Loucy (cell line): ENCODE data around the gene TGOLN2.

Source experiments
- H2AFZ ChIP-seq: fragments of 200-600 bp; sonication (generic); 2 replicates; pipeline ENCODE4 v1.6.0; 2016; ENCODE audit warnings: antibody characterized with exemption, mild to moderate bottlenecking, low read length, moderate library complexity
- H3F3A ChIP-seq: fragments of 200-600 bp; 2 replicates; pipeline ENCODE4 v1.6.0; 2016; ENCODE audit warnings: antibody characterized with exemption, low read depth, mild to moderate bottlenecking
- H3K27me3 ChIP-seq: fragments of 200-600 bp; sonication (generic); 2 replicates; pipeline ENCODE4 v1.6.1; 2014; ENCODE audit warnings: low read length, mild to moderate bottlenecking; ENCODE audit not compliant: insufficient read depth, poor library complexity, severe bottlenecking
- H3K36me3 ChIP-seq: fragments of 200-600 bp; sonication (generic); 2 replicates; pipeline ENCODE4 v1.6.1; 2016; ENCODE audit warnings: low read length; ENCODE audit not compliant: insufficient read depth
- H3K4me1 ChIP-seq: fragments of 200-600 bp; sonication (generic); 2 replicates; pipeline ENCODE4 v1.5.1; 2014; ENCODE audit warnings: low read length, mild to moderate bottlenecking; ENCODE audit not compliant: insufficient read depth, poor library complexity, severe bottlenecking
- H3K4me2 ChIP-seq: fragments of 200-600 bp; sonication (generic); 2 replicates; pipeline ENCODE4 v1.6.0; 2014; ENCODE audit warnings: antibody characterized with exemption, low read length, low read depth, mild to moderate bottlenecking; ENCODE audit not compliant: poor library complexity, severe bottlenecking
- H3K4me3 ChIP-seq: fragments of 200-600 bp; sonication (generic); 2 replicates; pipeline ENCODE4 v1.5.1; 2014; ENCODE audit warnings: low read length, mild to moderate bottlenecking, mixed read lengths; ENCODE audit not compliant: poor library complexity, severe bottlenecking
- H3K79me2 ChIP-seq: fragments of 200-600 bp; sonication (generic); 2 replicates; pipeline ENCODE4 v1.6.1; 2014; ENCODE audit warnings: low read length; ENCODE audit not compliant: insufficient read depth
- H3K9ac ChIP-seq: fragments of 200-600 bp; sonication (generic); 2 replicates; pipeline ENCODE4 v1.6.0; 2014; ENCODE audit warnings: mild to moderate bottlenecking, low read depth, low read length, moderate library complexity; ENCODE audit not compliant: poor library complexity, severe bottlenecking
- H3K9me2 ChIP-seq: fragments of 200-600 bp; sonication (generic); replicated peaks from 2 replicates; pipeline ENCODE4 v1.6.1; 2016; ENCODE audit warnings: low read depth, low read length, mixed read lengths
- H3K9me3 ChIP-seq: fragments of 200-600 bp; sonication (generic); 2 replicates; pipeline ENCODE4 v1.6.1; 2014; ENCODE audit warnings: mild to moderate bottlenecking, antibody characterized with exemption, low read length, low read depth; ENCODE audit not compliant: insufficient read depth
- H4K20me1 ChIP-seq: fragments of 200-600 bp; sonication (generic); 2 replicates; pipeline ENCODE4 v1.6.0; 2014; ENCODE audit warnings: antibody characterized with exemption, low read length, mild to moderate bottlenecking; ENCODE audit not compliant: insufficient read depth, poor library complexity, severe bottlenecking
- EZH2phosphoT487 ChIP-seq: fragments of 200-600 bp; IDR thresholded peaks from 2 replicates; pipeline ENCODE4 v1.6.1; 2018; ENCODE audit warnings: antibody characterized with exemption, mild to moderate bottlenecking, moderate library complexity, borderline replicate concordance
- TF ChIP-seq, protein P1 (sequence below): fragments of 200-600 bp; sonication (generic); conservative IDR thresholded peaks from 2 replicates; pipeline ENCODE4 v1.5.1; 2014; ENCODE audit warnings: mild to moderate bottlenecking, antibody characterized with exemption, low read length

Gene TGOLN2

GRCh38 chr2:85291425-85292023, 36.3 kb downstream of the TGOLN2 start:
- TF ChIP-seq, protein P1, sequence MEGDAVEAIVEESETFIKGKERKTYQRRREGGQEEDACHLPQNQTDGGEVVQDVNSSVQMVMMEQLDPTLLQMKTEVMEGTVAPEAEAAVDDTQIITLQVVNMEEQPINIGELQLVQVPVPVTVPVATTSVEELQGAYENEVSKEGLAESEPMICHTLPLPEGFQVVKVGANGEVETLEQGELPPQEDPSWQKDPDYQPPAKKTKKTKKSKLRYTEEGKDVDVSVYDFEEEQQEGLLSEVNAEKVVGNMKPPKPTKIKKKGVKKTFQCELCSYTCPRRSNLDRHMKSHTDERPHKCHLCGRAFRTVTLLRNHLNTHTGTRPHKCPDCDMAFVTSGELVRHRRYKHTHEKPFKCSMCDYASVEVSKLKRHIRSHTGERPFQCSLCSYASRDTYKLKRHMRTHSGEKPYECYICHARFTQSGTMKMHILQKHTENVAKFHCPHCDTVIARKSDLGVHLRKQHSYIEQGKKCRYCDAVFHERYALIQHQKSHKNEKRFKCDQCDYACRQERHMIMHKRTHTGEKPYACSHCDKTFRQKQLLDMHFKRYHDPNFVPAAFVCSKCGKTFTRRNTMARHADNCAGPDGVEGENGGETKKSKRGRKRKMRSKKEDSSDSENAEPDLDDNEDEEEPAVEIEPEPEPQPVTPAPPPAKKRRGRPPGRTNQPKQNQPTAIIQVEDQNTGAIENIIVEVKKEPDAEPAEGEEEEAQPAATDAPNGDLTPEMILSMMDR: no peak
- no peak for TF ChIP-seq EZH2phosphoT487
- H3K4me3 ChIP-seq: peak overlapping the region; percentile 36
- H3K9me3 ChIP-seq: no peaks in the 10 kb centered on the region
- H3K4me2 ChIP-seq: peak overlapping the region; percentile 36
- H3K79me2 ChIP-seq: no peaks in the 10 kb centered on the region
- peak overlapping the region; percentile 92 for H2AFZ ChIP-seq
- H3K36me3 ChIP-seq: no peaks in the 10 kb centered on the region
- no peaks in the 10 kb centered on the region for H4K20me1 ChIP-seq
- no peaks in the 10 kb centered on the region for H3K27me3 ChIP-seq
- no peak overlapping the region for H3K9ac ChIP-seq
- H3K4me1 ChIP-seq: peaks cover 8% of the 10 kb centered on the region
- no peaks in the 10 kb centered on the region for H3F3A ChIP-seq
- H3K9me2 ChIP-seq: no peaks in the 10 kb centered on the region

- Histone ChIP-seq H3K9me3 (no peaks in the 10 kb centered on the region), H3K4me1 (peaks cover 8% of the 10 kb centered on the region), H2AFZ (no peak overlapping the region), H3K4me2 (no peak overlapping the region), H3K27me3 (no peaks in the 10 kb centered on the region), H3K9me2 (no peaks in the 10 kb centered on the region), H3K79me2 (no peaks in the 10 kb centered on the region), H3K9ac (no peak overlapping the region), H3F3A (no peaks in the 10 kb centered on the region), H4K20me1 (no peaks in the 10 kb centered on the region), H3K36me3 (no peaks in the 10 kb centered on the region), H3K4me3 (no peak overlapping the region)
- no peak for TF ChIP-seq EZH2phosphoT487
- TF ChIP-seq, protein P1: no peak
Observed at GRCh38 chr2:85288244-85288725, 39.5 kb downstream of the TGOLN2 start.

DNA sequence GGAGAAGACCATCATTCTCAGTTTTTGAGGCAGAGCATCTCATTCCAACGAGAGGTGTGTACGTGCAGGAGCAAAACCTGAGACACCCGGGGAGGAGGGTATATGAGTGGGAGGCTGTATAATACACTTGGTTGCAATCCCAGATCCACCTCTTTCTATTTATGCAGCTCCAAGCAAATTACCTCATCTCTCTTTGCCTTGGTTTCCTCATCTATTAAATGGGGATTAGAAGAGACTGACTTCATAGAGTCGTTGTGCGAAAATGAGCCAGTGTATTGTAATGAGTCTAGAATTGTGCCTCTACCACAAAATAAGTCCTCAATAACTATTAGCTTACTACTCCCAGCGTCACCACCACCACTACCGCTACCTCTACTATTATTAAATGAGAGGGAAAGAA, 40.1 kb downstream of the TGOLN2 start:
- no peak overlapping the region for H3K9ac ChIP-seq
- H3K27me3 ChIP-seq: no peaks in the 10 kb centered on the region
- no peaks in the 10 kb centered on the region for H3K36me3 ChIP-seq
- peaks cover 8% of the 10 kb centered on the region for H3K4me1 ChIP-seq
- no peaks in the 10 kb centered on the region for H4K20me1 ChIP-seq
- no peaks in the 10 kb centered on the region for H3K79me2 ChIP-seq
- no peak overlapping the region for H3K4me2 ChIP-seq
- H3K9me3 ChIP-seq: no peaks in the 10 kb centered on the region
- H2AFZ ChIP-seq: no peak overlapping the region
- H3K4me3 ChIP-seq: no peak overlapping the region
- no peaks in the 10 kb centered on the region for H3F3A ChIP-seq
- no peak for TF ChIP-seq EZH2phosphoT487
- TF ChIP-seq, protein P1: no peak
- H3K9me2 ChIP-seq: no peaks in the 10 kb centered on the region
